ENCODE measurements around the gene TJP3.
A peak's percentile ranks its signal among the peaks of the same experiment; 100 is the strongest.

TJP3 gene

DNA sequence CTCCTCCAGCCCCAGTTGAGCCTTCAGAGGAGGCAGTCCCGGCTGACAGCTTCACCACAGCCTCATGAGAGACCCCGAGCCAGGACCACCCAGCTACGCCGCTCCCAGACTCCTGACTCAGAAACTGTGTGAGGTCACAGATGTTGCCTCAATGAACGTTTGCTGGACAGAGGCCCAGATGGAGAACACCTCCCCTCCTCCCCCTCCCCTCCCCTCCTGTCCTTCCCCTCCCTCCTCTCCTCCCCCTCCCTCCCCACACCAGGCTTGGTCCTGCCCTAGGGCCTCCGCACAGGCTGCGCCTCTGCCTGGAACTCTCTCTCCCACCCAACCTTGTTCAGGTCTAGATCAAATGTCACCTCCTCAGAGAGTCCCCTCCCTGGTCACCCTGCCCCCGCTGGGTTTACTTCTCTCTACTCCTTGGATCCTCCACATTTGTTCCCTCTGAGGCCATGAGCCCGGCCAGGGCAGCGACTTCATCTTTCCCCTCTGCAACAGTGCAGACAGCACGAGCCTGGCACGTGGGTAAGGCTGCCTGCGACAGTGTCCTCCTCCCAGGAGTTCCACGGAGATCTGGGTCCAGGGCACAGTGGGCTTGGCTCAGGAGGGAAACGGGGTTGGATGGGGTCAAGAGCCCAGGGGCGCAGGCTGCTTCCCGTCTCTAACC lies 25.3 kb upstream of the TJP3 start:
- no peak overlapping the region for H3K4me3 ChIP-seq (ENCODE audit: low read depth, low read length)
- TF ChIP-seq, protein P1, sequence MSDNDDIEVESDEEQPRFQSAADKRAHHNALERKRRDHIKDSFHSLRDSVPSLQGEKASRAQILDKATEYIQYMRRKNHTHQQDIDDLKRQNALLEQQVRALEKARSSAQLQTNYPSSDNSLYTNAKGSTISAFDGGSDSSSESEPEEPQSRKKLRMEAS (IDR thresholded peaks at IDR 0.05; ENCODE audit: low read depth, low read length) = no peak
- TF ChIP-seq MYC (IDR thresholded peaks at IDR 0.05; ENCODE audit: low read depth, low read length) (no peak), POLR2A (IDR thresholded peaks at IDR 0.05; ENCODE audit: extremely low read depth, insufficient read length) (no peak)
- TF ChIP-seq, protein P2, sequence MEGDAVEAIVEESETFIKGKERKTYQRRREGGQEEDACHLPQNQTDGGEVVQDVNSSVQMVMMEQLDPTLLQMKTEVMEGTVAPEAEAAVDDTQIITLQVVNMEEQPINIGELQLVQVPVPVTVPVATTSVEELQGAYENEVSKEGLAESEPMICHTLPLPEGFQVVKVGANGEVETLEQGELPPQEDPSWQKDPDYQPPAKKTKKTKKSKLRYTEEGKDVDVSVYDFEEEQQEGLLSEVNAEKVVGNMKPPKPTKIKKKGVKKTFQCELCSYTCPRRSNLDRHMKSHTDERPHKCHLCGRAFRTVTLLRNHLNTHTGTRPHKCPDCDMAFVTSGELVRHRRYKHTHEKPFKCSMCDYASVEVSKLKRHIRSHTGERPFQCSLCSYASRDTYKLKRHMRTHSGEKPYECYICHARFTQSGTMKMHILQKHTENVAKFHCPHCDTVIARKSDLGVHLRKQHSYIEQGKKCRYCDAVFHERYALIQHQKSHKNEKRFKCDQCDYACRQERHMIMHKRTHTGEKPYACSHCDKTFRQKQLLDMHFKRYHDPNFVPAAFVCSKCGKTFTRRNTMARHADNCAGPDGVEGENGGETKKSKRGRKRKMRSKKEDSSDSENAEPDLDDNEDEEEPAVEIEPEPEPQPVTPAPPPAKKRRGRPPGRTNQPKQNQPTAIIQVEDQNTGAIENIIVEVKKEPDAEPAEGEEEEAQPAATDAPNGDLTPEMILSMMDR (IDR thresholded peaks at IDR 0.05; ENCODE audit: low read depth, low read length) = no peak
- DNase-seq (ENCODE audit: low read depth) = no peak

DNA sequence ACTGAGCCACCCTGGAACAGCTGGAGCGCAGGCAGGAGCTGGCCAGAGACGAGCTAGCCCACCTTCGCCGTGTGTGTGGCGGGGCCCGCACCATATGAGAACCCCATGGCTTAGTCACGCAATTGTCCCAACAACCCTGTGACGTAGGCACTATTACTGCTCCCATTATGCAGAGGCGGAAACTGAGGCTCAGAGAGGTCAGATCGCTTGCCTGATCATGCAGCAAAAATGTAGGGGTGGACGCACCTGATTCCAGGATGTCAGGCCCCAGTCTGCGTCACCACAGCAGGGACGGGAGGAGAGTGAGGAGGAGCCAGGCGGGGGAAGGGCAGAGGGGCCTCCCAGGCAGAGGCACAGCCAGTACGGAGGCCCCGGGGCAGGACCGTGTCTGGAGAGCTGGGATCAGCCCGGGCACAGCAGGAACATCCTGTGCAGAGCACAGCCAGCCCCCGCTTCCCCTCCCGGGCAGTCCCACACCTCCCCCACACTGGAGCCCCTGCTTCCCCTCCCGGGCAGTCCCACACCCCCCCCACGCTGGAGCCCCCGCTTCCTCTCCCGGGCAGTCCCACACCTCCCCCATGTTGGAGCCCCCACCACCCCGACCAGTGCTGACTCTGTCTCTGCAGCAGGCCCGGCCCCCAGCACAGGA lies 24.7 kb upstream of the TJP3 start:
- TF ChIP-seq, protein P1 (IDR thresholded peaks at IDR 0.05; ENCODE audit: low read depth, low read length) = 0 out of 2 replicates have a peak, but pooled peaks have one; percentile 11
- no peak for TF ChIP-seq MYC (IDR thresholded peaks at IDR 0.05; ENCODE audit: low read depth, low read length)
- TF ChIP-seq POLR2A (IDR thresholded peaks at IDR 0.05; ENCODE audit: extremely low read depth, insufficient read length) = no peak
- peak; percentile 47 for DNase-seq (ENCODE audit: low read depth)
- H3K4me3 ChIP-seq (ENCODE audit: low read depth, low read length) = no peak overlapping the region

DNA sequence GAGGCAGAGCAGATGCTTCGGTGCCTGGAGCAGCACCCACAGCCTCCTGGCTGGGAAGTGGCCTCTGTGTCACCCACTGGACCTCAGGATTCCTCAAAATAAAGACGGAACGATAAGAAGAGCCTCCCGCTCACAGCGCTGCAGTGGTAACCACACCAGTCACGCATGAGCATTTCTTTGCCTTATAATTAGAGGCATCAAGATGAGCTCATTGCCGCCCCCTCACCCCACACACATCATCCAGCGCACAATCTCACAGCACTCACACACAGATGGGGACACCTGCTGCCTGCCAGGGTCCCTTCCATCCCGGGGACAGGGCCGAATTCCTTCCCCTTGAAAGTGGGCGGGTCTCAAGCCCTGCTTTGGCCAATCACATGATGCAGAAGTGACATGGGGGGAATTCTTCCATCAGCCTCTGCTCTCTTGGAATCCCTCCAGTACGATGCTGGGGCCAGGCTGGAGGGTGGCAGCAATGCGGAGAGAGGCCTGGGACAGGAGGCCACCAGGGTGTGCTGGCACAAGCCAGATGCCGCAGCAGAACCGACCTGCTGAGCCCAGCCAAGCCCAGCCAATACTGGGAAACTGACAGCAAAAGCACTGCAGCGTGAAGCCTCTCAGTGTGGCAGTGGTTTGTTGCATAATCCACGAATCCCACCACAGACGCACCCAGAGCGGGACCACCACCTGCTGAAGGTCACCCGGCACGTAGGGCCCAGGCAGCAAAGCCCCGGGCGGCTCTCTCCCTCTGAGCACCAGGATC lies 23.9 kb upstream of the TJP3 start:
- no peak overlapping the region for H3K4me3 ChIP-seq (ENCODE audit: low read depth, low read length)
- no peak for DNase-seq (ENCODE audit: low read depth)
- TF ChIP-seq, protein P1 (IDR thresholded peaks at IDR 0.05; ENCODE audit: low read depth, low read length) = no peak
- TF ChIP-seq MYC (IDR thresholded peaks at IDR 0.05; ENCODE audit: low read depth, low read length) (no peak), POLR2A (IDR thresholded peaks at IDR 0.05; ENCODE audit: extremely low read depth, insufficient read length) (no peak)
- TF ChIP-seq, protein P2 (IDR thresholded peaks at IDR 0.05; ENCODE audit: low read depth, low read length) = no peak

DNA sequence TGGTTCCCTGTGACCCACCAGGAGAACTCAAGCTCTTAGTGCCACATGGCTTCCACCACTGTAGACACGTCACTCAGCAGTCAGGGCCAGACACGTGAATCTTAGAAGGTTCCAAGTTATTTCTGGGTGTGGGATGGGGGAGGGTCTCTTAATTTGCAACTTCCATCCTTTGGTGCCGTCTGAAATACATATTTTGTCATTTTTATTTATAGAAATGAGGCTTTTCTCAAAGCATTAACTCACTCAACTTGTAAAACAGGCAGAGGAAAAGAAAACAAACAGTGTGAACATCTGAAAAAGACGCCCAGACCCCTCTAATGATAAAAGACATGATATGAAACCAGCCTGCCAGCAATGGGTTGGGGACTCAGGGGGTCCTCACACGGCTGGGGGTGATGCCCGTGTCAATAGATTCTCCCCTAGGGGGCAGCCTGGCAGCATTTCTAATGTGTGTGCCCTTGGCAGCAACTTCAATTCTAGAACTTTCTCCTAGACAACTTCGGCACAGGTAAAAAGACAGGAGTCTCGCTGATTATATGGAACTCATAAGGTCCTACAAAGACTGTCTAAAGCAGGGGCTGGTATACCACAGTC lies 23.3 kb upstream of the TJP3 start:
- TF ChIP-seq, protein P2 (IDR thresholded peaks at IDR 0.05; ENCODE audit: low read depth, low read length) = no peak
- no peak for TF ChIP-seq MYC (IDR thresholded peaks at IDR 0.05; ENCODE audit: low read depth, low read length)
- TF ChIP-seq, protein P1 (IDR thresholded peaks at IDR 0.05; ENCODE audit: low read depth, low read length) = no peak
- no peak for TF ChIP-seq POLR2A (IDR thresholded peaks at IDR 0.05; ENCODE audit: extremely low read depth, insufficient read length)
- DNase-seq (ENCODE audit: low read depth) = no peak

DNA sequence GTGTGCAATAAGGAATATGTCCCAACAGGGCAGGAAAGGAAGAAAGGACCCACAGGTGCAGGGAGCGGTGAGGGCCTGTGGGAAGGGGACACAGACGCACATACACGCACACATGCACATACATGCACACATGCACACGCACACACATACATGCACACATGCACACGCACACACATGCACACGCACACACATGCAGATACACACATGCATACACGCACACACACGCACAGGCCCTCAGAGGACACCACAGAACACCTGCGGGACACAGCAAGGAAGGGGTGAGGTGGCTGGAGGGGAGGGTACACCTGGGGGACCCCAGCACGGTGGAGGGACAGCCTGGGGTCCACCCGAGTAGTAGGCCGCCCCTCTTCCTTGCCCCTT lies 20.8 kb upstream of the TJP3 start:
- TF ChIP-seq POLR2A (IDR thresholded peaks at IDR 0.05; ENCODE audit: extremely low read depth, insufficient read length) (no peak), MYC (IDR thresholded peaks at IDR 0.05; ENCODE audit: low read depth, low read length) (no peak)
- TF ChIP-seq, protein P1 (IDR thresholded peaks at IDR 0.05; ENCODE audit: low read depth, low read length) = no peak
- TF ChIP-seq, protein P2 (IDR thresholded peaks at IDR 0.05; ENCODE audit: low read depth, low read length) = no peak
- H3K4me3 ChIP-seq (ENCODE audit: low read depth, low read length) = no peak overlapping the region
- DNase-seq (ENCODE audit: low read depth) = no peak

More for the DNA sequence above, 23.3 kb upstream of the TJP3 start:
- no peak overlapping the region for H3K4me3 ChIP-seq (ENCODE audit: low read depth, low read length)
